GM21529 (cell line): ENCODE results near the gene ZNF217.
A peak's percentile ranks its signal among the peaks of the same experiment; 100 is the strongest.
"Not testable (repeated sequence)": the region's sequence is repeated elsewhere in the genome, so short reads cannot be mapped to it uniquely, and the experiment has no call there.

Experiments
- ATAC-seq: cut with Tn5 transposase; IDR thresholded peaks from one replicate; pipeline ENCODE4 v1.9.1; 2021; ENCODE audit not compliant: unreplicated experiment

The ZNF217 gene

GRCh38 chr20:53598140-53599043 is 4.8 kb upstream of the ZNF217 start:
- ATAC-seq, result no peak

DNA sequence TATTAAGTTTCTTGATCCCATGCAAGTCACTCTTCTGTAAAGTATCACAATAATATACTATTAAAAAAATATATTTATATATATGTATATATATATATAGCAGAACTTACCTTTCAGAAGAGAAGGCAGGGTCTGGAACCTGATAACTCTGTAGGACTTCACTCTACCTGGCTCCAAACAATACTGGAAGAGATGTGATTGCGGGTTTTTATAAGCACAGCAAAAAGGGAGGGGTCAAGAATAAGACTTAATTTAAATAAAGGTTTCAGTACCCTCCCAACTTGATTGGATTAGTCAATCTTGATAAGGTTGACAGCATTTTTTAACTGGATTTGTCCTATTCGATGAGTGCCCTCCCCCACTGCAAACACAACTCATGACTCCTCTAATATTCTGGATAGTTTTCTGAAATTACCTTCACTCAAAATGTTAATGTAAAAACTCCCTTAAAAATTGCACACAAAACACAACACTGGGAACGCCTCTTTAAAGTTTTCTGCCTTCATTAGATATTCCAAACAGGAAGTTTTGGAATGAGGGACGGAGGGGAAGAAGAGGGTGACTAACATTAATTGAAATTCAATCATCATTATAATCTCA is 4.0 kb upstream of the ZNF217 start:
- no peak for ATAC-seq

DNA sequence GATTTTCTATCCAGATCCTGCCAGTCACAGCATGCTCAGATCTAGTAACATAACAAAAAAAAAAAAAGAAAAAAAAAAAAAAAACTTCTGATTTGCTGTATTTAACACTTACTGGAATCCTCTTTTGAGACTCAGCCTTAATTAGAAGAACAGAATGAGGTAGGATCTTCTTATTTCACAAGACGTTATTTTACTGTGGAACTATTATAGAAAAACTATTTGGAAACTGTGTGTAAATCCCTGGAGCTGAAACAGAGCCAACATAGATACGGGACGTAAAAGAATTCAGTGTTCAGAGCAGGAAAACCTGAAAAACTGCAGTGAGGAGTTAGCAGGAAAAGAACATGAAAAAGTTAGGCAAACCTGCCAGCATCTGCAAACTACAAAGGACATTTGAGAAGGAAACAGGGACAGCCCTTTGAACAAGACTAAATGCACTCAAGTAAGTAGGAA is 3.4 kb upstream of the ZNF217 start:
- ATAC-seq, result no peak

DNA sequence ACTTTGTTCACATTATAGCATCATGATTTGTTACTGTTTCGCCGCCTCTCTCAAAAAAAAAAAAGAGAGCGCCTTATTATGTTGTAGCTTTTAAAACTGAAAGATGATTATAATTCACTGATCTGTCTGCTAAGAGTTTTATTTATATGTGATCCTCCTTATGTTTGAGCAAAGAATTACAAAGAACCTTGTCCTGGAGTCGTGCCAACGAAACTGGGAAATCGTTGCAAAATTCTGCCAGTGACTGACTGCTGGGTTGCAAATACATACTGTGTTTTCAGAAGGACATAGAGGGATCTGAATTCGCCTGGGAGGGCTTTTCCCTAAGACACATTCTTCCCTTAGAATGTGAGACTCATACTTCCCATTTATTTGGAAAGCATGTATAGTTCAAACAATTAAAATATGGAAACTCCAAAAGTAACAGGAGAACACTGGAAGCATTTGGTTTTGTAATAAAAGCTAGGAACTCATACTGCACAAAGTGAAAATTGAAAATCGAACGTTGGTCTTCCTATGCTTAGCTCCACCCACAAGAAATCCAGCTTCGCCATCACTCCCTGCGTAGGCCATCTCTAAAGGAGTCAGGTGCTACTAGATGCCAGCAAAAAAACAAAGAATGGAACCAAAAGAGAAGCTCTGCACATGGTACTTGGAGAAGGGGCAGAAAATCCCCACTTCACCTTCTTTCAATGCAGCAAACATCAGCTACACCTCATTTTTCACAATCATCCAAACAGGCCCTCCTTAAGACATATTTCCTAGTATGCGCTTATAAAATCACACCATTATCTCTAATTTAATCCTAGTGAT is 2.8 kb upstream of the ZNF217 start:
- not testable (repeated sequence) for ATAC-seq

- not testable (repeated sequence) for ATAC-seq
These were observed 2.1 kb upstream of the ZNF217 start for GRCh38 chr20:53595742-53596141.

- no peak for ATAC-seq
These were observed 1.4 kb upstream of the ZNF217 start for GRCh38 chr20:53595018-53595378.

DNA sequence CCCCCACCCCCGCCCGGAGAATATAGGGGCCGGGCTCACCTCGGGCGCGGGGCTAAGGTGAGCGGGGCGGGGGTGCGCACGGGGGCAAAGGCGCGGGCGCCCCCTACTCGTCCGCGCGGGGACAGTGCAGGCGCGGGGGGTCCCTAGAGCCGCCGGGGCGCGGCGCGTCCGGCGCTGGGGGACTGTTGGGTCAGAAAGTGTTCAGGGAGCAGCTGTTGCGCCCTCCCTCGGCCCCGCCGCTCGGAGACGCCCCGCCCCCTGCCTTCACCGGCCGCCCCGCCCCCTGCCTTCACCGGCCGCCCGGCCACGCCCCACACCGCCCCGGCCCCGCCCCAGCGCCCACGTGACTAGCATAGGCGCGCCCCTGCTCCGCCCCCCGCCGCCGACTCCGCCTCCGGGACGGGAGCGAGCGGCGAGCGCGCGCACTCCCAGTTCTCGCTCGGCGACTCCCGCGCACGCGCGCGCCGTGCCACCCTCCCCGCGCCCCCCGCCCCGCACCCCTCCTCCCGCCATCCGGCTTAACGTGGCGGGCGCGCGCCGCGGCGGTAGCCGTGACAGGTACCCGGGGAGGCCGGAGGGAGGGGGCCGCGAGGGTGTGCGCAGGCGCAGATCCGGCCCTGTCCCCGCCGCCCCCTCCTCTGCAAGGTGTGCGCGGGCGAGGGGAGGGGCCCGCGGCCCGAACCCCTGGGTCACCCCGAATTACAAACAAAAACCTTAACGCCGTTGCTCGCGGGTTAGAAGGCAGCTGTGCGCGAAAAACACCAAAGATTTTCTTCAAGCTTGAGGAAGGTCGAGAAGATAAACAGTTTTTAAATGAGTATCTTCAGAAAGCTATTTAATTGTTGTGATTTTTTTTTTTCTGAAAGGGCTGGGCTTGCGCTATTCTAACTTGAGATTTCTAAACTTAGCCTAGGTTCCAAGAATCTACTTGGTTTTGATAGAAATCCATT is 704 bp upstream of the ZNF217 start:
- ATAC-seq, result peak; percentile 65

DNA sequence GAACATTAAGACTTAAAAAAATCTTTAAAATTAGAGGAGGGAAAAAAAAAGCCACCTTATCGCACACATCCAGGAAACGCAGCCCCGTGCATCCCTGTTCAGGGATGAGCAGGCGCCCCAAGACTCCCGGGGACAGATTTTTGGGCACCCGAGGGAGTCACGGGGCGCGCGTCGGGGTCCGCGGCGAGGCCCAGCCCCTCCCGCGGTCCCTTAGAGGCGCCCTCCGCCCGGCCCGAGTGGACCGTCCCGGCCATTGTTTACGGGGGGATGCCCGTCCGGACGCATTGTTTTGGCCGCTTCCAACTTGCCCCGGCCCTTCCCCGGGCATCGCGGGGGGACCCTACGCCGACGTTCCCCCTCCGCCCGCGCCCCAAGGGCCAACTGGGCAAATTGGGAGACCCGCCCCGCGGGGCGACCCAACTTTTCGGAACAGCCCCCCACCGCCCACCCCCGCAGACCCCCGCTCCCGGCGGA is 610 bp downstream of the ZNF217 start:
- ATAC-seq, result no peak

GRCh38 chr20:53592454-53592991 is 1.1 kb downstream of the ZNF217 start:
- ATAC-seq, result peak; percentile 32

DNA sequence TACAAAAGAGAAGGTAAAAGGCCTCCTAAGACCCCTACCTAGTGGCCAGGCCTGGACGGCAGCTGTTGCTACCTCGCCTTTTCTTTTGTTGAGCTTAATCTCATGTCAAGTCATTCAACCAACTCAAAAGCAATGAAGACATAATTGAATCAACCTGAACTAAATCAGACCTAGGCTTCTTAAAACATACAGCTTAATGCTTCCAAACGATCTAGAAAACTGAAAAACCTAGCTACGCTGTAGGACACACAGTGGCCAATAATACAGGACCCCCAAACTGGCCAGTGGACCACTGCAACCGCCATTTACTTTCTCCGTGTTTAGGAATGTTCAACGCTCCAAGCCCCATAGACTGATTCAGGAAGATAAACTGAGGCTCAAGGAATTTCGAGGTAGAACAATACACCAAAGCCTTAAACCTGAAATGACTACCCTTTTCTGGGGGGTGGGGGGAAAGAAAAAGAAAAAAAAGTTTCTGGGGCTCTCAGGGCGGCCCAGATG is 1.6 kb downstream of the ZNF217 start:
- ATAC-seq, result not testable (repeated sequence)

DNA sequence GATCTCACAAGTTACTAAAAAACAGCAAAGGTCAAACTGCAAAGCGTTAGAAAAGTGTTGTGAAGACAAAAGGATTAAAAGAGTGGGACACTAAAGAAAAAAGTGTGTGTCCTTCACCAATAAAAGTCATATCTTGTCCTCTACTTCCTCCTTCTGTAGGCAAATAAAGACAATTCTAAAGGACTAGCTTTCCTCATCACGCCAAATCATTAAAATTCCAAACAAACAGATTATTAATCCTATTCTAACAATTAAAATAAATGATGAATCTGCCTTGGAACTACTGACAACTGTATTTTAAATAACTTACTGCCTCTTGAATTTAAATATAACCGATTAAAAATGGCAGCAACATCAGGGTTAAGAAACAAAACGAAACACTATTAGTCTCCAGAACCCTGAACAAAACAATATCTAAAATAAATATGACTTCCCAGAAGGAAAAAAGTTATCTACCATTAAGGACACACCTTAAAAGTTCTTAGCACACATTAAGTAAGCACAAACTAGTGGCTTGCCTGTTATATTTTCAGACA is 2.4 kb downstream of the ZNF217 start:
- ATAC-seq, result not testable (repeated sequence)

DNA sequence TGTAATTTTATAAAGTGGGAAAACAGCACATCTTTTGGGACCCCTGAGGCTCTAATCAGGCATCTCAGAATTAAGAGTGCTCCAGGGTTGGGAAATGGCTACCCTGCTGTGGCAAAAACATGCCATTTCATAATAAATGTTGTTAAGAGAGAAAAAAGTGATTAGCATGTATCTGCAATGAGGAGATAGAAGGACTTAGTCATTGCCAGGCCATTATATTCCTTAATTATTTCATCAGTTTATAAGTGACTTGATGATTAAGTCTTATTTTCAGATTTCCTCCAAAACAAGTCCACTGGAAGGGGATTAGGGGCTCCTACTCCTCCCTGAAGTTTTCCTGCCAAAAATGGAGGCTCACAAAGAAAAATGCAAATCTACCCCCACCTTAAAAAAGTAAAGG is 3.0 kb downstream of the ZNF217 start:
- not testable (repeated sequence) for ATAC-seq

- ATAC-seq, result not testable (repeated sequence)
These were observed 3.5 kb downstream of the ZNF217 start for GRCh38 chr20:53590122-53590521.

GRCh38 chr20:53589321-53590065 is 4.1 kb downstream of the ZNF217 start:
- ATAC-seq, result not testable (repeated sequence)

DNA sequence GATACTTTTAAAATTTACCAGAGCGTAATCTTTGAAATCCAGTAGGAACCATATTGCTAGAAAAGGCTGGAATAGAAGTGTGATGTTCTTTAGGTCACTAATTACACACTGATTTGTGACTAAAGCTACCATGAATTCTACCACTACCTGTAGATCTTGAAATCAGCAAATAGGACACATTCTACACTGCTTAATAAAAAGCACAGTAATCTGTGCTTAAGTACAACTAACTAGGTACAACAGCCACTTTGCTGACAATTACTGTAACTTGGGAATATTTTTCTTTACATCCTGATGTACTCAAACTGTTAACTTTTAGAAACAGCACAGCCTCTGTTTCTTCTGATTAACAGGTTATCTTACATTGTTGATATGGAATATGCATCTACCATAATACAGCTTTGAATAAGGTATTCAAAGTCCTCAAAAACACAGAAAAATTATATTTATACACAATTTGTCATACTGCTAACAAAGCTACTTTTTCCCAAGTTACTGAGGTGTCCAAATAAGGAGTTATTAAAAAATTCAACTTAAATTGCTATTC is 6.4 kb downstream of the ZNF217 start:
- ATAC-seq, result not testable (repeated sequence)

DNA sequence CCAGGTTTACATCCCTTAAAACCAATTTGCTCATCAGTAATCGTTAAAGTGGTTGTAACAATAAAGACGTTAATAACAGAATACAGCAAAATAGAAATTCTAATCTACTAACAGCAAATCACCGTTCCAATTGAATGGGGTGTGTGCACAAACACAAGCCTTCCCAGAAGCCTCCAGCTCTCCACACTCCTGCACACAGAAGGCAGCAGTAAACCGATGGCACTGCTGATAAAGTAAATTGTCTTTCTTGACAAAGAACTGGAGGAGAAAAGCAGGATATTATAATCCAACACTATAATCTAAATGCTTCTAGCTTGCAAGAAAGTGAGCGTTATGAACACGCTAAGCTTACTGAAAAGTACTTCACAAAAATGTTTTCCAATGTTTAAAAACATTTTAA is 7.0 kb downstream of the ZNF217 start:
- no peak for ATAC-seq

- ATAC-seq, result not testable (repeated sequence)
These were observed 7.7 kb downstream of the ZNF217 start for GRCh38 chr20:53585910-53586309.

DNA sequence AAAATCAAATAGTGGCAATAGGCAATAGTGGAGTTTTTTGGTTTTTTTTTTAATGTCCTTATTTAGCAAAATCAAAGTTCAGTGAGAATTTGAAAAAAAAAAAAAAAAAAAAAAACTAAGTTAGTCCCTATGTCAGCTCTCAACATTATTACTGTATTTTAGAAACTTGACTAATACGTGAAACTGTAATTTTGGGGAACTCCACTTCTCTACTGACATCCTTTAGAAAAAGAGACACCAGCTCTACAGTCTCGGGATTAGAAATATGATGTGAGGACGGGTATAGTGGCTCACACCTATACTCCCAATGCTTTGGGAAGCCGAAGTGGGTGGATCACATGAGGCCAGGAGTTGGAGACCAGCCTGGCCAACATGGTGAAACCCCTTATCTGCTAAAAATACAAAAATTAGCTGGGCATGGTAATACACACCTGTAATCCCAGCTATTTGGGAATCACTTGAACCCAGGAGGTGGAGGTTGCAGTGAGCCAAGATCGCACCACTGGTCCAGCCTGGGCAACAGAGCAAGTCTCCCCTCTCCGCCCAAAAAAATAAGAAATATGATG is 8.6 kb downstream of the ZNF217 start:
- not testable (repeated sequence) for ATAC-seq
